HepG2 (cell line): Measurements from ENCODE around the gene EXPH5.

ENCODE experiments used
- BHLHE40 ChIP-seq: IDR thresholded peaks from 2 replicates; pipeline ENCODE4 v1.6.1; 2011; ENCODE audit warnings: low read length, improper control_type of control experiment
- CTCF ChIP-seq: sonication (generic); formaldehyde crosslinking; IDR thresholded peaks from 2 replicates; pipeline ENCODE4 v1.5.0; 2020; ENCODE audit warnings: mild to moderate bottlenecking, missing genetic modification reagents, moderate library complexity
- DRAP1 ChIP-seq: IDR thresholded peaks from 2 replicates; pipeline ENCODE4 v1.6.1; 2016; ENCODE audit warnings: missing genetic modification reagents, missing compliant biosample characterization
- FOXP1 ChIP-seq, 2 experiments: fragments of 450-650 bp in 1 of 2; IDR thresholded peaks; 2 replicates each; pipeline ENCODE4 v1.6.1; 2017 to 2018; ENCODE audit warnings: antibody characterized with exemption in 1 of 2
- GFI1 ChIP-seq: sonication (generic); formaldehyde crosslinking; IDR thresholded peaks from 2 replicates; pipeline ENCODE4 v1.5.0; 2020; ENCODE audit warnings: missing genetic modification reagents, mild to moderate bottlenecking, borderline replicate concordance
- KLF16 ChIP-seq, 2 experiments: sonication (generic) in 1 of 2; formaldehyde crosslinking in 1 of 2; IDR thresholded peaks; 2 replicates each; pipeline versions ENCODE4 v1.6.1 to v1.8.0; 2016 to 2023; ENCODE audit warnings: missing genetic modification reagents in 2 of 2, missing compliant biosample characterization in 1 of 2
- POLR2A ChIP-seq, 2 experiments: IDR thresholded peaks; 2 replicates each; pipeline ENCODE4 v1.6.1; 2011; ENCODE audit warnings: low read depth in 2 of 2, low read length in 2 of 2, mild to moderate bottlenecking in 1 of 2, moderate library complexity in 1 of 2; ENCODE audit not compliant: insufficient read depth in 1 of 2
- SAP130 ChIP-seq: IDR thresholded peaks from 2 replicates; pipeline ENCODE4 v1.6.1; 2016; ENCODE audit warnings: low read depth
- TAF1 ChIP-seq: sonication (generic); formaldehyde crosslinking; IDR thresholded peaks from 2 replicates; pipeline ENCODE4 v1.4.0; 2020; ENCODE audit warnings: missing genetic modification reagents
- YY1 ChIP-seq: IDR thresholded peaks from 2 replicates; pipeline ENCODE4 v1.6.1; 2011; ENCODE audit warnings: low read length, low read depth, moderate library complexity, mild to moderate bottlenecking; ENCODE audit not compliant: insufficient read depth, insufficient replicate concordance
- ZBTB8A ChIP-seq: sonication (generic); formaldehyde crosslinking; IDR thresholded peaks from 2 replicates; pipeline ENCODE4 v1.4.0; 2020; ENCODE audit warnings: mild to moderate bottlenecking, low read depth, missing genetic modification reagents, borderline replicate concordance
- ZHX1 ChIP-seq: sonication (generic); formaldehyde crosslinking; IDR thresholded peaks from 2 replicates; pipeline ENCODE4 v1.8.1; 2022; ENCODE audit warnings: low read depth, mild to moderate bottlenecking, missing genetic modification reagents
- TF ChIP-seq, protein P1 (sequence below): sonication (generic); formaldehyde crosslinking; IDR thresholded peaks from 2 replicates; pipeline ENCODE4 v1.5.0; 2020; ENCODE audit warnings: mild to moderate bottlenecking, missing genetic modification reagents, borderline replicate concordance

- no peak for TF ChIP-seq YY1
- no peak for TF ChIP-seq CTCF (CRISPR knock-in tag)
- TF ChIP-seq ZBTB8A (CRISPR knock-in tag), result no peak
- no peak for TF ChIP-seq FOXP1 (IDR thresholded peaks at IDR 0.05)
- TF ChIP-seq FOXP1 (CRISPR knock-in tag; IDR thresholded peaks at IDR 0.05), result no peak
- no peak for TF ChIP-seq TAF1 (CRISPR knock-in tag)
- TF ChIP-seq GFI1 (CRISPR knock-in tag), result no peak
- no peak for TF ChIP-seq BHLHE40
- TF ChIP-seq DRAP1, result no peak
- no peak for TF ChIP-seq ZHX1 (CRISPR knock-in tag)
- no peak for TF ChIP-seq POLR2A (IDR thresholded peaks at IDR 0.05; ENCODE audit: insufficient read depth in 1 of 2, low read depth in 2 of 2, low read length in 2 of 2)
- TF ChIP-seq SAP130 (CRISPR knock-in tag), result no peak
- TF ChIP-seq KLF16 (CRISPR knock-in tag; IDR thresholded peaks at IDR 0.05), result no peak
- TF ChIP-seq, protein P1, sequence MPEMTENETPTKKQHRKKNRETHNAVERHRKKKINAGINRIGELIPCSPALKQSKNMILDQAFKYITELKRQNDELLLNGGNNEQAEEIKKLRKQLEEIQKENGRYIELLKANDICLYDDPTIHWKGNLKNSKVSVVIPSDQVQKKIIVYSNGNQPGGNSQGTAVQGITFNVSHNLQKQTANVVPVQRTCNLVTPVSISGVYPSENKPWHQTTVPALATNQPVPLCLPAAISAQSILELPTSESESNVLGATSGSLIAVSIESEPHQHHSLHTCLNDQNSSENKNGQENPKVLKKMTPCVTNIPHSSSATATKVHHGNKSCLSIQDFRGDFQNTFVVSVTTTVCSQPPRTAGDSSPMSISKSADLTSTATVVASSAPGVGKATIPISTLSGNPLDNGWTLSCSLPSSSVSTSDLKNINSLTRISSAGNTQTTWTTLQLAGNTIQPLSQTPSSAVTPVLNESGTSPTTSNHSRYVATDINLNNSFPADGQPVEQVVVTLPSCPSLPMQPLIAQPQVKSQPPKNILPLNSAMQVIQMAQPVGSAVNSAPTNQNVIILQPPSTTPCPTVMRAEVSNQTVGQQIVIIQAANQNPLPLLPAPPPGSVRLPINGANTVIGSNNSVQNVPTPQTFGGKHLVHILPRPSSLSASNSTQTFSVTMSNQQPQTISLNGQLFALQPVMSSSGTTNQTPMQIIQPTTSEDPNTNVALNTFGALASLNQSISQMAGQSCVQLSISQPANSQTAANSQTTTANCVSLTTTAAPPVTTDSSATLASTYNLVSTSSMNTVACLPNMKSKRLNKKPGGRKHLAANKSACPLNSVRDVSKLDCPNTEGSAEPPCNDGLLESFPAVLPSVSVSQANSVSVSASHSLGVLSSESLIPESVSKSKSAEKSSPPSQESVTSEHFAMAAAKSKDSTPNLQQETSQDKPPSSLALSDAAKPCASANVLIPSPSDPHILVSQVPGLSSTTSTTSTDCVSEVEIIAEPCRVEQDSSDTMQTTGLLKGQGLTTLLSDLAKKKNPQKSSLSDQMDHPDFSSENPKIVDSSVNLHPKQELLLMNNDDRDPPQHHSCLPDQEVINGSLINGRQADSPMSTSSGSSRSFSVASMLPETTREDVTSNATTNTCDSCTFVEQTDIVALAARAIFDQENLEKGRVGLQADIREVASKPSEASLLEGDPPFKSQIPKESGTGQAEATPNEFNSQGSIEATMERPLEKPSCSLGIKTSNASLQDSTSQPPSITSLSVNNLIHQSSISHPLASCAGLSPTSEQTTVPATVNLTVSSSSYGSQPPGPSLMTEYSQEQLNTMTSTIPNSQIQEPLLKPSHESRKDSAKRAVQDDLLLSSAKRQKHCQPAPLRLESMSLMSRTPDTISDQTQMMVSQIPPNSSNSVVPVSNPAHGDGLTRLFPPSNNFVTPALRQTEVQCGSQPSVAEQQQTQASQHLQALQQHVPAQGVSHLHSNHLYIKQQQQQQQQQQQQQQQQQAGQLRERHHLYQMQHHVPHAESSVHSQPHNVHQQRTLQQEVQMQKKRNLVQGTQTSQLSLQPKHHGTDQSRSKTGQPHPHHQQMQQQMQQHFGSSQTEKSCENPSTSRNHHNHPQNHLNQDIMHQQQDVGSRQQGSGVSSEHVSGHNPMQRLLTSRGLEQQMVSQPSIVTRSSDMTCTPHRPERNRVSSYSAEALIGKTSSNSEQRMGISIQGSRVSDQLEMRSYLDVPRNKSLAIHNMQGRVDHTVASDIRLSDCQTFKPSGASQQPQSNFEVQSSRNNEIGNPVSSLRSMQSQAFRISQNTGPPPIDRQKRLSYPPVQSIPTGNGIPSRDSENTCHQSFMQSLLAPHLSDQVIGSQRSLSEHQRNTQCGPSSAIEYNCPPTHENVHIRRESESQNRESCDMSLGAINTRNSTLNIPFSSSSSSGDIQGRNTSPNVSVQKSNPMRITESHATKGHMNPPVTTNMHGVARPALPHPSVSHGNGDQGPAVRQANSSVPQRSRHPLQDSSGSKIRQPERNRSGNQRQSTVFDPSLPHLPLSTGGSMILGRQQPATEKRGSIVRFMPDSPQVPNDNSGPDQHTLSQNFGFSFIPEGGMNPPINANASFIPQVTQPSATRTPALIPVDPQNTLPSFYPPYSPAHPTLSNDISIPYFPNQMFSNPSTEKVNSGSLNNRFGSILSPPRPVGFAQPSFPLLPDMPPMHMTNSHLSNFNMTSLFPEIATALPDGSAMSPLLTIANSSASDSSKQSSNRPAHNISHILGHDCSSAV (CRISPR knock-in tag), result no peak
Observed at GRCh38 chr11:108501396-108501795, 92.2 kb downstream of the EXPH5 start.
